ACC112 (cell line): ENCODE measurements around the gene CATSPERZ.
"Not testable (repeated sequence)": the region's sequence is repeated elsewhere in the genome, so short reads cannot be mapped to it uniquely, and the experiment has no call there.

ENCODE experiments used
- H2AFZ ChIP-seq: fragments of 200-600 bp; sonication (generic); one replicate; pipeline ENCODE4 v1.6.0; 2017; ENCODE audit warnings: antibody characterized with exemption, low read length; ENCODE audit not compliant: unreplicated experiment
- H3K27ac ChIP-seq: fragments of 200-600 bp; sonication (generic); 2 replicates; pipeline ENCODE4 v1.5.1; 2014; ENCODE audit warnings: low read depth, mild to moderate bottlenecking, antibody characterized with exemption, low read length, moderate library complexity
- H3K27me3 ChIP-seq: fragments of 200-600 bp; sonication (generic); 2 replicates; pipeline ENCODE4 v1.6.1; 2014; ENCODE audit warnings: mild to moderate bottlenecking, antibody characterized with exemption, low read length, moderate library complexity, mixed read lengths; ENCODE audit not compliant: insufficient read depth
- H3K36me3 ChIP-seq: fragments of 200-600 bp; sonication (generic); 2 replicates; pipeline ENCODE4 v1.6.1; 2016; ENCODE audit warnings: mild to moderate bottlenecking, antibody characterized with exemption, low read length, moderate library complexity, mixed read lengths; ENCODE audit not compliant: insufficient read depth
- H3K4me1 ChIP-seq: fragments of 200-600 bp; sonication (generic); one replicate; pipeline ENCODE4 v1.6.1; 2016; ENCODE audit warnings: low read length, mixed read lengths; ENCODE audit not compliant: insufficient read depth, unreplicated experiment, control insufficient read depth
- H3K4me3 ChIP-seq: fragments of 200-600 bp; sonication (generic); 2 replicates; pipeline ENCODE4 v1.5.1; 2014; ENCODE audit warnings: mild to moderate bottlenecking, low read depth, low read length
- H3K79me2 ChIP-seq: fragments of 200-600 bp; sonication (generic); one replicate; pipeline ENCODE4 v1.6.0; 2016; ENCODE audit warnings: low read length; ENCODE audit not compliant: control insufficient read depth, unreplicated experiment, insufficient read depth

CATSPERZ gene

DNA sequence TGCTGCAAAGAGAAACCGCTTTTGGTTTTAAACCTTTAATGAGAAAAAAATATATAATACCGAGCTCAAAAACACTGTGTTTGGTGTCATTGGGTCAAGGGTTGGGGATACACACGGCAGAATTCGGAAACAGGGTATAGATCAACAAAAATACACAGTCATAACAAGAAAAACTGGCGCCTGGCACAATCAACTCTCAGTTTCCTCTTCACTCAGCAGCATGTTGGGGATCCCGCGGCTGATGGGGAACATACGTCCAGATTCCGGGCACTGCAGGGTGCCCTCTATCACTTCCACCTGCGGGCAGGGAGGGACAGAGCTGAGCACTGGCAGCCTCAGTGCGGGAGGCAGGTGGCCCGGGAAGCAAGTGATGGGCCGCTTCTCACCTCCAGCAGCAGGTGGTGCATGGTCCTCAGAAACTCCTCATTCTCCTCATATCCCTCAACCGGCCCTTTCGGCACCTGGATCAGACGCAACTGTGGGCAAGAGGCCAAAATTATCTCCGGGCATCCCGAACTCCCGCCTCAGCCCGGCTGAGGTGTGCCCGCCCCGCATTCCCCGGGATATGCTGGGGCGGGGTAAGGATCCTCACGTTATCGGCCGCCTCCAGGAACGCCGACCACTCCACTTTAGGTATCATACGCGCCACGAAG lies 16.6 kb downstream of the CATSPERZ start:
- no peaks in the 10 kb centered on the region for H3K36me3 ChIP-seq
- no peaks in the 10 kb centered on the region for H3K27me3 ChIP-seq
- peaks cover 18% of the 10 kb centered on the region for H3K79me2 ChIP-seq
- peak overlapping the region; percentile 27 for H2AFZ ChIP-seq
- H3K4me1 ChIP-seq = peaks cover 15% of the 10 kb centered on the region
- H3K27ac ChIP-seq = peak overlapping the region; percentile 95
- H3K4me3 ChIP-seq = peak overlapping the region; percentile 93

- Histone ChIP-seq H2AFZ (peak within 1 kb of the TSS; percentile 87), H3K4me3 (peak within 1 kb of the TSS; percentile 93), H3K27ac (peak within 1 kb of the TSS; percentile 95), H3K27me3 (no peaks in the 10 kb centered on the region), H3K4me1 (peaks cover 15% of the 10 kb centered on the region), H3K36me3 (no peaks in the 10 kb centered on the region), H3K79me2 (peaks cover 18% of the 10 kb centered on the region)
These were observed 17.3 kb downstream of the CATSPERZ start, which contains the start of gene TRMT112 for GRCh38 chr11:64317325-64317960. TRMT112 (minus strand) TSS chr11:64317559; CDS start chr11:64317526, 33 bp downstream.

DNA sequence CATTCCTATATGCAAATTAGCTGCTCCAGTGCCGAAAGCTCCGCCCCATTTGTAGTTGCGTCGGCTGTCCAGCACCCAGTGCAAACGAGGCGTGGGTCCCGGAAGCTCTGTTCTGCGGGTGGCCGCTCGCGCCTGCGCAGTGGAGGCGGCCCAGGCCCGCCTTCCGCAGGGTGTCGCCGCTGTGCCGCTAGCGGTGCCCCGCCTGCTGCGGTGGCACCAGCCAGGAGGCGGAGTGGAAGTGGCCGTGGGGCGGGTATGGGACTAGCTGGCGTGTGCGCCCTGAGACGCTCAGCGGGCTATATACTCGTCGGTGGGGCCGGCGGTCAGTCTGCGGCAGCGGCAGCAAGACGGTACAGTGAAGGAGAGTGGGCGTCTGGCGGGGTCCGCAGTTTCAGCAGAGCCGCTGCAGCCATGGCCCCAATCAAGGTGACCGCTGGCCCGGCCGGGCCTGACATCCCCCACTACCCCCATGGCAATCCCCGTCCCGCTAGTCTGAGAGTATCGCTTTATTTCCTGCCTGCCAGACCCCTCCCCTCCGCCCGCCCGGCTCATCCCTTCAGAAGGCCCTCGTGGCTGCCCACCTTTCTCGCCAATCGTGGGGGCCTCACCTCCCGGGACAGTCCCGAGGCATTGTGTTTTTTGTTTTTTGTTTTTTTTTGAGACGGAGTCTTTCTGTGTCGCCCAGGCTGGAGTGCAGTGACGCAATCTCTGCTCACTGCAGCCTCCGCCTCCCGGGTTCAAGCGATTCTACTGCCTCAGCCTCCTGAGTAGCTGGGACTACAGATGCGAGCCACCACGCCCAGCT lies 18.0 kb downstream of the CATSPERZ start, which contains the start of gene PRDX5:
TSS of gene PRDX5 (plus strand) at position 161 of the 805 bp plus-strand sequence. CDS start at position 256, 95 bp downstream.
- Histone ChIP-seq H3K4me1 (peaks cover 15% of the 10 kb centered on the region), H3K36me3 (no peaks in the 10 kb centered on the region), H3K27me3 (no peaks in the 10 kb centered on the region), H3K4me3 (peak within 1 kb of the TSS; percentile 93), H3K79me2 (peaks cover 18% of the 10 kb centered on the region), H3K27ac (peak within 1 kb of the TSS; percentile 95), H2AFZ (peak within 1 kb of the TSS; percentile 87)

DNA sequence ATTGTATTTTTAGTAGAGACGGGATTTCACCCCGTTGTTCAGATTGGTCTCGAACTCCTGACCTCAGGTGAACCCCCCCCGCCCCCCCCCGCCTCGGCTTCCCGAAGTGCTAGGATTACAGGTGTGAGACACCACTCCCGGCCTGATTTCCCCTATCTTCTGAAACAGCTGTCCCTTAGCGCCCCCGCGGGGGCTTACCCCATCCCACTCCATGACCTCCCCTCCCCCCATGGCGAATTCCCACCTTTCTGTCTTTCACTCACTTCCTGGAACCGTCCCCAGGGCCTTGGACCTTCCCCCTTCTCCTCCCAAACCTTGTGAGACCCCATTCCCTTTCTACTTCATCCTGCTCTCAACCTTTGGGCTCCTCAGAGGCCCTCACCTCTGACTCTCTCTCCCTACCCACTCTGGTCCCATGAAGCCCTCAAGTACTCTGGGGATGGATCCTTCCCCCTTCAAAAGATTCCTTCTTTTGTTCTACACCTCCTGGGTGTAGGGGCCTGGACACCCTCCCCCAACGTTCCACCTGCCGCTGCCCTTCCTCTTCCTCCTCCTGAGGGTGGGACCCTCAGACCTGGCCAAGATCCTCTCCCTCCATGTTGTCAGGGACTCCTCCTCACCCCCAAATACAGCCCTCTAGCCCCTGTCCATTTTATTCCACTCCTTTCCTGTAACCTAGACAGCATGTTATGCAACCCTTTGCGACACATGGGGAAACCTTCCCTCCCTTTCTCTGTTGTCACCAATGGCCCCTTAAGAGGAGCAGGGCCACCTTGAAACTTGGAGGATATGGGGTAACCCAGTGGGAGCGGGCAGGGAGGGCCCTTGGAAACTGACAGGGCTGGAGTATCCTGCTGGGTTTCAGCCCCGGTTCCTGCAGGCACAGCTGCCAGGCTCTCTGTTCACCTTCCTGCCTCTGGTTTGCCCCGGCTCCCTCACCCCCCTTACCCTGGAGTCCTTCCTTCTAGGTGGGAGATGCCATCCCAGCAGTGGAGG lies 18.9 kb downstream of the CATSPERZ start:
- peaks cover 18% of the 10 kb centered on the region for H3K79me2 ChIP-seq
- peaks cover 11% of the 10 kb centered on the region for H3K4me1 ChIP-seq
- H3K4me3 ChIP-seq = peak overlapping the region; percentile 93
- H3K36me3 ChIP-seq = no peaks in the 10 kb centered on the region
- no peak overlapping the region for H2AFZ ChIP-seq
- H3K27ac ChIP-seq = no peak overlapping the region
- no peaks in the 10 kb centered on the region for H3K27me3 ChIP-seq

GRCh38 chr11:64320556-64320955 lies 20.4 kb downstream of the CATSPERZ start:
- Histone ChIP-seq H3K4me3 (no peak overlapping the region), H3K27me3 (no peaks in the 10 kb centered on the region), H2AFZ (no peak overlapping the region), H3K27ac (no peak overlapping the region), H3K36me3 (no peaks in the 10 kb centered on the region), H3K79me2 (peaks cover 18% of the 10 kb centered on the region), H3K4me1 (peaks cover 11% of the 10 kb centered on the region)

- Histone ChIP-seq H3K4me3 (no peak overlapping the region), H3K27ac (no peak overlapping the region), H3K36me3 (no peaks in the 10 kb centered on the region), H3K4me1 (peaks cover 11% of the 10 kb centered on the region), H3K27me3 (no peaks in the 10 kb centered on the region), H2AFZ (no peak overlapping the region), H3K79me2 (peaks cover 18% of the 10 kb centered on the region)
These were observed 20.9 kb downstream of the CATSPERZ start for GRCh38 chr11:64321026-64321425.

GRCh38 chr11:64321533-64321932 lies 21.4 kb downstream of the CATSPERZ start:
- H3K27ac ChIP-seq = no peak overlapping the region
- no peak overlapping the region for H2AFZ ChIP-seq
- H3K4me3 ChIP-seq = no peak overlapping the region
- no peaks in the 10 kb centered on the region for H3K36me3 ChIP-seq
- H3K4me1 ChIP-seq = peaks cover 11% of the 10 kb centered on the region
- H3K79me2 ChIP-seq = peaks cover 13% of the 10 kb centered on the region
- H3K27me3 ChIP-seq = no peaks in the 10 kb centered on the region

DNA sequence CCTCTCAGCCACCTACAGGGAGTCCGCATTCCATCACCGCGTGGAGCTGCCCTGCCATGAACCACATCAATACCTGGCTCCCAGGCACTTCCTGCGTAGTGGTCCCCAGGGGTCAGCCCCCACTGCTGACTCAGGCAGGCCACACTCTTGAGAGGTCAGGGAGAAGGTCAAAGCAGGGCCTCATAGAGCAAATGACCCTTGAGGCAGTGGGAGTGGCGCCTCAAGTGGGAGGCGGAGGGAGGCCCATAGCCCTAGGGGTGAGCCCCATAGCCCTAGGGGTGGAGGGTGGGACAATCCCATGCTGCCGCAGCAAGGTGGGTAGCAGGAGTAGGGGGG lies 22.7 kb downstream of the CATSPERZ start:
- Histone ChIP-seq H3K27ac (no peak overlapping the region), H3K36me3 (no peaks in the 10 kb centered on the region), H3K4me3 (no peak overlapping the region), H3K27me3 (no peaks in the 10 kb centered on the region), H2AFZ (no peak overlapping the region), H3K79me2 (peaks cover 12% of the 10 kb centered on the region), H3K4me1 (peaks cover 11% of the 10 kb centered on the region)

GRCh38 chr11:64323373-64323772 lies 23.2 kb downstream of the CATSPERZ start:
- Histone ChIP-seq H3K27ac (no peak overlapping the region), H2AFZ (no peak overlapping the region), H3K27me3 (no peaks in the 10 kb centered on the region), H3K4me3 (no peak overlapping the region), H3K4me1 (peaks cover 11% of the 10 kb centered on the region), H3K79me2 (peaks cover 12% of the 10 kb centered on the region), H3K36me3 (no peaks in the 10 kb centered on the region)

GRCh38 chr11:64323984-64324383 lies 23.8 kb downstream of the CATSPERZ start:
- H3K27me3 ChIP-seq, H3K4me1 ChIP-seq: not testable (repeated sequence)

More at GRCh38 chr11:64323984-64324383, 23.8 kb downstream of the CATSPERZ start:
- H3K36me3 ChIP-seq, H3K79me2 ChIP-seq, H3K4me3 ChIP-seq, H3K27ac ChIP-seq, H2AFZ ChIP-seq: not testable (repeated sequence)
